ENCODE data around the gene VPS54.

VPS54 gene

GRCh38 chr2:64008434-64009009, 10.7 kb downstream of the VPS54 start:
- TF ChIP-seq TAF1 (IDR thresholded peaks at IDR 0.05; ENCODE audit: borderline replicate concordance, insufficient read depth, low read length): no peak
- TF ChIP-seq POLR2AphosphoS5 (IDR thresholded peaks at IDR 0.05; ENCODE audit: low read depth, low read length): no peak
- TF ChIP-seq SIN3A (IDR thresholded peaks at IDR 0.05; ENCODE audit: borderline replicate concordance, insufficient read depth, low read length): no peak
- no peak for TF ChIP-seq FOXP2 (optimal IDR thresholded peaks at IDR 0.05; ENCODE audit: borderline replicate concordance, extremely low read depth, extremely low read length, insufficient read depth)
- TF ChIP-seq REST (IDR thresholded peaks at IDR 0.05; ENCODE audit: insufficient read depth in 1 of 2, low read depth in 2 of 2, low read length in 2 of 2): no peak

- TF ChIP-seq REST (IDR thresholded peaks at IDR 0.05; ENCODE audit: insufficient read depth in 1 of 2, low read depth in 2 of 2, low read length in 2 of 2) (no peak), SIN3A (IDR thresholded peaks at IDR 0.05; ENCODE audit: borderline replicate concordance, insufficient read depth, low read length) (no peak), POLR2AphosphoS5 (IDR thresholded peaks at IDR 0.05; ENCODE audit: low read depth, low read length) (no peak), TAF1 (IDR thresholded peaks at IDR 0.05; ENCODE audit: borderline replicate concordance, insufficient read depth, low read length) (no peak)
These were observed 11.3 kb downstream of the VPS54 start for GRCh38 chr2:64007924-64008323.

GRCh38 chr2:64005707-64006356, 13.4 kb downstream of the VPS54 start:
- TF ChIP-seq POLR2AphosphoS5 (IDR thresholded peaks at IDR 0.05; ENCODE audit: low read depth, low read length): no peak
- TF ChIP-seq REST (IDR thresholded peaks at IDR 0.05; ENCODE audit: insufficient read depth in 1 of 2, low read depth in 2 of 2, low read length in 2 of 2): no peak
- no peak for TF ChIP-seq SIN3A (IDR thresholded peaks at IDR 0.05; ENCODE audit: borderline replicate concordance, insufficient read depth, low read length)
- no peak for TF ChIP-seq TAF1 (IDR thresholded peaks at IDR 0.05; ENCODE audit: borderline replicate concordance, insufficient read depth, low read length)
- no peak for TF ChIP-seq FOXP2 (optimal IDR thresholded peaks at IDR 0.05; ENCODE audit: borderline replicate concordance, extremely low read depth, extremely low read length, insufficient read depth)

GRCh38 chr2:64003239-64003638, 16.0 kb downstream of the VPS54 start:
- TF ChIP-seq TAF1 (IDR thresholded peaks at IDR 0.05; ENCODE audit: borderline replicate concordance, insufficient read depth, low read length) (no peak), REST (IDR thresholded peaks at IDR 0.05; ENCODE audit: insufficient read depth in 1 of 2, low read depth in 2 of 2, low read length in 2 of 2) (no peak), POLR2AphosphoS5 (IDR thresholded peaks at IDR 0.05; ENCODE audit: low read depth, low read length) (no peak), FOXP2 (optimal IDR thresholded peaks at IDR 0.05; ENCODE audit: borderline replicate concordance, extremely low read depth, extremely low read length, insufficient read depth) (no peak), SIN3A (IDR thresholded peaks at IDR 0.05; ENCODE audit: borderline replicate concordance, insufficient read depth, low read length) (no peak)
